ENCODE measurements around the gene PIGV.
A peak's percentile ranks its signal among the peaks of the same experiment; 100 is the strongest.

PIGV gene

DNA sequence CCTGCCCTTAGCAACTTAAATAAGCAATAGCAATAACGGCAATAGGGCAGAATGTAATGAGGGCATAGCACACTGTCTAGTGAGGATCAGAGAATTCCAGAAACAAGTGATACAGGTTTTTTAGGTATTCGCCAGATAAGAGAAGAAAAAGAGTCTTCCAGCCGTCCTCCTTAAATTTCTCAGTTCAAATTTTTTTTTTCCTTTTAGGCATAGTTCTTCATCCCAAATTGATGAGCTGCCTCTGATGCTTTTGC lies 1.8 kb downstream of the PIGV start:
- TF ChIP-seq, protein P1, sequence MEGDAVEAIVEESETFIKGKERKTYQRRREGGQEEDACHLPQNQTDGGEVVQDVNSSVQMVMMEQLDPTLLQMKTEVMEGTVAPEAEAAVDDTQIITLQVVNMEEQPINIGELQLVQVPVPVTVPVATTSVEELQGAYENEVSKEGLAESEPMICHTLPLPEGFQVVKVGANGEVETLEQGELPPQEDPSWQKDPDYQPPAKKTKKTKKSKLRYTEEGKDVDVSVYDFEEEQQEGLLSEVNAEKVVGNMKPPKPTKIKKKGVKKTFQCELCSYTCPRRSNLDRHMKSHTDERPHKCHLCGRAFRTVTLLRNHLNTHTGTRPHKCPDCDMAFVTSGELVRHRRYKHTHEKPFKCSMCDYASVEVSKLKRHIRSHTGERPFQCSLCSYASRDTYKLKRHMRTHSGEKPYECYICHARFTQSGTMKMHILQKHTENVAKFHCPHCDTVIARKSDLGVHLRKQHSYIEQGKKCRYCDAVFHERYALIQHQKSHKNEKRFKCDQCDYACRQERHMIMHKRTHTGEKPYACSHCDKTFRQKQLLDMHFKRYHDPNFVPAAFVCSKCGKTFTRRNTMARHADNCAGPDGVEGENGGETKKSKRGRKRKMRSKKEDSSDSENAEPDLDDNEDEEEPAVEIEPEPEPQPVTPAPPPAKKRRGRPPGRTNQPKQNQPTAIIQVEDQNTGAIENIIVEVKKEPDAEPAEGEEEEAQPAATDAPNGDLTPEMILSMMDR (IDR thresholded peaks at IDR 0.05; ENCODE audit: borderline replicate concordance, control extremely low read depth, extremely low read depth, insufficient read depth, missing control alignments) = no peak
- DNase-seq (ENCODE audit: low spot score) = no peak
- in situ Hi-C loops (cut with MboI; ENCODE audit: low sequenced_read_pairs, unreplicated experiment) = loop anchor here (5.0 kb wide), 1 partner anchor 182 kb away; no protein-coding TSS in a partner anchor

DNA sequence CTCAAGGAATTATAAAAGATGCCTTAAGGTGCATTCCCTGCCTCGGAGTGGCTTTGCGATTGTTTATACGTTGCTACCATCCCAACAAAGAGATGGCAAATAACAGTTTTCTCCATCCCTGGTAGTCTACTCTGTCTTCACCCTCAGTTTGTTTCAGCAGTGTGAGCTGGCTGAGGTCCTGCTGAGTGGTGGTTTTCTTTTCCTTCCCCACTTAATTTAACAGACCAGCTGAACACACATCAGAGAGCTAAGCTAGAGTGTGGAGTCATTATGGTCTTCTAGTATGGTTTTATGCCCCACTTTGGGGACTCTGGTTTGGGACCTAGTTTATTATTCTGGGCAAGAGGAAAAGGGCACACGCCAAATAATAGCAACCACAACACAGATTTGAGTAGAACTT lies 2.2 kb downstream of the PIGV start:
- in situ Hi-C loops (cut with MboI; ENCODE audit: low sequenced_read_pairs, unreplicated experiment) = loop anchor here (5.0 kb wide), 1 partner anchor 183 kb away; no protein-coding TSS in a partner anchor
- no peak for DNase-seq (ENCODE audit: low spot score)
- TF ChIP-seq, protein P1 (IDR thresholded peaks at IDR 0.05; ENCODE audit: borderline replicate concordance, control extremely low read depth, extremely low read depth, insufficient read depth, missing control alignments) = no peak

DNA sequence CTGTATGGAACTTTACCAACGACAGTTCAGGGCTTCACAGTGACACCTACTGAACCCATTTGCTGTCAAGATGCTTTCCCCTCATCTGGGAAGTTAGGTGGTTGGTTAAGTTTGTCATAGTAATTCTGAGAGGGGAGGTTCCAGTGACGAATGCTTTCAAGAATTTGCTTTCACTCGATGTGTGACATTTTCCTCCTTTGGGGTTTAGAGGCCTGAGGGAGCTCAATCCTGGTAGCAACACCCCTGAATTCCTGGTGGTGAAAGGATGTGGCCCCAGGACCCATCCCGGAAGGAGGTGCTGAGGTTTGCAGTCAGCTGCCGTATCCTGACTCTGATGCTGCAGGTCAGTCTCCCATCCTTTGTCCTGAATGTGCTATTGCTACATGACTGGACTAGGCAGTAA lies 2.8 kb downstream of the PIGV start:
- TF ChIP-seq, protein P1 (IDR thresholded peaks at IDR 0.05; ENCODE audit: borderline replicate concordance, control extremely low read depth, extremely low read depth, insufficient read depth, missing control alignments) = no peak
- DNase-seq (ENCODE audit: low spot score) = peak; percentile 70
- in situ Hi-C loops (cut with MboI; ENCODE audit: low sequenced_read_pairs, unreplicated experiment) = no loop called here

DNA sequence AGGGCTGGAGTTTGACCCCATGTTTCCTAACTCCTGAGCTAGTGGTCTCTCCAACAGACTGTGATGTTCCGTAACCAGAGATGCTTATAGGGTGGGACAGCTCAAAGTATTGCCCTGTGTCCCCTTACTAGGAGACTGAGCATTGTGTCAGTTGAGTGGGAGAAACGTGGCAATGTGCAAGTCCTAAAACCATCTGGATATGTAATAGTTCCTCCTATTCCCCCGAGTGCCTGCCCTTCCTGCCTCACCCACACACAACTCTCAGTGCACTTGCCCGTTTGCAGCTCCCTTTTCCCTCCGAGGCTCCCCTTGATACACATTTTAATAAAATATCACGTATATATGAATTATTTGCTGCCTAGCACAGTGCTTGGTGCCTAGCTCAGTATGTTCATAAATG lies 3.4 kb downstream of the PIGV start:
- TF ChIP-seq, protein P1 (IDR thresholded peaks at IDR 0.05; ENCODE audit: borderline replicate concordance, control extremely low read depth, extremely low read depth, insufficient read depth, missing control alignments) = no peak

DNA sequence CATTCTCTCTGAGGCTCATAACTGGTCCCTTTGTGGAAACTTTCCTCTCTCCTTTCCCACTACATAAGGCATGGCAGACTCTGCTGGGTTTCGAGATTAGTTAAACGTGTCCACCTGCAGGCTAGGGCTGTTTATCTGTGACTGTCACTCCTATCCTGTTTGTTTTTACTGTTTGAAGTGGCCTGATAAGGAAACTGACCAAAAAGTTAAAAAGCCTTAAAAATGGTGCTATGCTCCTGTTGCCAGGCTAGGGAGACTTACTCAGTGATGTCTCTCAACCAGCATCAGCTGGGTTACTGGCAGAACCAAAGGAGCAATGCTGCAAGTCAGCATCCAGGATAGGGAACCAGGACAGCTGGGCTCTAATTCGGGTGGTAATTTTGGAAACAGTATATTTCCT lies 3.9 kb downstream of the PIGV start:
- in situ Hi-C loops (cut with MboI; ENCODE audit: low sequenced_read_pairs, unreplicated experiment) = no loop called here
- TF ChIP-seq, protein P1 (IDR thresholded peaks at IDR 0.05; ENCODE audit: borderline replicate concordance, control extremely low read depth, extremely low read depth, insufficient read depth, missing control alignments) = no peak
- no peak for DNase-seq (ENCODE audit: low spot score)

More for the DNA sequence above, 3.4 kb downstream of the PIGV start:
- DNase-seq (ENCODE audit: low spot score) = no peak
- in situ Hi-C loops (cut with MboI; ENCODE audit: low sequenced_read_pairs, unreplicated experiment) = no loop called here

DNA sequence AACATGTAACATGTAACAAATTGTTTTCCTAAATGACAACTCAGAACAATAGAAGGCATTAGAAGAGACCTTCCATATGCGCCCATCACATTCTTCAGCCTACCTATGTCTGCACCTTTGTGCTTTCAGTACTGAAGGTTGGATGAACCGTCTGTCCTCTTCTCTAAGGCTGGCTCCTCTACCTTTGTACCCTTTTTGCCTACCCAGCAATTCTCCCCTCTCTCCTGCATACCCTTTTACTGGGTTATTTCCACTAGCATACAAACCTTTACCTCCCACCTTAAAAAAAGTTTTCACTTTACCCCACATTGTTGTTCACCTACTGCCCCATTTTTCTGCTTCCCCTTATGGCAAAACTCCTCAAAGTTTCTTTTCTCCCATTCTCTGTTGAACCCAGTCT lies 5.2 kb downstream of the PIGV start:
- no peak for DNase-seq (ENCODE audit: low spot score)
- in situ Hi-C loops (cut with MboI; ENCODE audit: low sequenced_read_pairs, unreplicated experiment) = no loop called here
- TF ChIP-seq, protein P1 (IDR thresholded peaks at IDR 0.05; ENCODE audit: borderline replicate concordance, control extremely low read depth, extremely low read depth, insufficient read depth, missing control alignments) = no peak

DNA sequence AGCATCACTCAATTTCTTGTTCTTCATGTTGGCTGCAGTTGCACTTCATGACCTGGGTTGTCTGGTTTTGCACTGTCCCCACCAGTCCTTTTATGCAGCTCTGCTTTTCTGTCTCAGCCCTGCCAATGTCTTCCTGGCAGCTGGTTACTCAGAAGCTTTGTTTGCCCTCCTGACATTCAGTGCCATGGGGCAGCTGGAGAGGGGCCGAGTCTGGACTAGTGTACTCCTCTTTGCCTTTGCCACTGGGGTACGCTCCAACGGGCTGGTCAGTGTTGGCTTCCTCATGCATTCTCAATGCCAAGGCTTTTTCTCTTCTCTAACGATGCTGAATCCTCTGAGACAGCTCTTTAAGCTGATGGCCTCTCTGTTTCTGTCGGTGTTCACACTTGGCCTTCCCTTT lies 6.6 kb downstream of the PIGV start:
- TF ChIP-seq, protein P1 (IDR thresholded peaks at IDR 0.05; ENCODE audit: borderline replicate concordance, control extremely low read depth, extremely low read depth, insufficient read depth, missing control alignments) = no peak
- no peak for DNase-seq (ENCODE audit: low spot score)
- in situ Hi-C loops (cut with MboI; ENCODE audit: low sequenced_read_pairs, unreplicated experiment) = no loop called here
